GM13976 (cell line): ENCODE data around the gene TUB.

Experiments
- DNase-seq: peaks from one replicate; pipeline ENCODE4 v3.0.0; 2012; ENCODE audit warnings: low spot score
- in situ Hi-C: fragments of 300-500 bp; cut with MboI; formaldehyde crosslinking; loops from one replicate; pipeline ENCODE4 v1.12.0; 2022; ENCODE audit warnings: low sequenced_read_pairs, mixed read lengths, inconsistent platforms; ENCODE audit not compliant: unreplicated experiment
- TF ChIP-seq, protein P1 (sequence below): IDR thresholded peaks from 2 replicates; pipeline ENCODE4 v1.5.1; 2012; ENCODE audit warnings: borderline replicate concordance, mild to moderate bottlenecking; ENCODE audit not compliant: insufficient read depth; ENCODE audit errors: extremely low read depth, missing control alignments, control extremely low read depth

Gene TUB

DNA sequence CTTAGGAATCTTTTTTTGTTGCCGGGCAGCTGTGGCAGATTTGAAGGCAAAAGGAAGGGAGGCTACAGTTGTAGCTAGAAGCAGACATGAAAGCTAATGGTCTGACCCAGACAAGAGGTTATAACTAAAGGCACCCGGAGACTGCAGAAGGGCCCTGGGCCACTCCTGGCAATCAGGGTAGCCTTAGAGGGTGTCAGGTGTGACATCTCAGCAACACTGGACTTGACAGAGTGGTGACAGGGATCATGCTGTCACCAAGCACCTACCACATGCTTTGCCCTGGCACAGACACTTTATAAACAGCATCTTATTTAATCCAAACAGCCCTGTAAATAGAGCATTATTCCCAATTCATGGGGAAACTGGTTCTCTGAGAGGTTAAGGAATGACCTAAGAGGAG is 25.7 kb downstream of the TUB start:
- in situ Hi-C loops: no loop called here
- TF ChIP-seq, protein P1, sequence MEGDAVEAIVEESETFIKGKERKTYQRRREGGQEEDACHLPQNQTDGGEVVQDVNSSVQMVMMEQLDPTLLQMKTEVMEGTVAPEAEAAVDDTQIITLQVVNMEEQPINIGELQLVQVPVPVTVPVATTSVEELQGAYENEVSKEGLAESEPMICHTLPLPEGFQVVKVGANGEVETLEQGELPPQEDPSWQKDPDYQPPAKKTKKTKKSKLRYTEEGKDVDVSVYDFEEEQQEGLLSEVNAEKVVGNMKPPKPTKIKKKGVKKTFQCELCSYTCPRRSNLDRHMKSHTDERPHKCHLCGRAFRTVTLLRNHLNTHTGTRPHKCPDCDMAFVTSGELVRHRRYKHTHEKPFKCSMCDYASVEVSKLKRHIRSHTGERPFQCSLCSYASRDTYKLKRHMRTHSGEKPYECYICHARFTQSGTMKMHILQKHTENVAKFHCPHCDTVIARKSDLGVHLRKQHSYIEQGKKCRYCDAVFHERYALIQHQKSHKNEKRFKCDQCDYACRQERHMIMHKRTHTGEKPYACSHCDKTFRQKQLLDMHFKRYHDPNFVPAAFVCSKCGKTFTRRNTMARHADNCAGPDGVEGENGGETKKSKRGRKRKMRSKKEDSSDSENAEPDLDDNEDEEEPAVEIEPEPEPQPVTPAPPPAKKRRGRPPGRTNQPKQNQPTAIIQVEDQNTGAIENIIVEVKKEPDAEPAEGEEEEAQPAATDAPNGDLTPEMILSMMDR: no peak
- DNase-seq: no peak

DNA sequence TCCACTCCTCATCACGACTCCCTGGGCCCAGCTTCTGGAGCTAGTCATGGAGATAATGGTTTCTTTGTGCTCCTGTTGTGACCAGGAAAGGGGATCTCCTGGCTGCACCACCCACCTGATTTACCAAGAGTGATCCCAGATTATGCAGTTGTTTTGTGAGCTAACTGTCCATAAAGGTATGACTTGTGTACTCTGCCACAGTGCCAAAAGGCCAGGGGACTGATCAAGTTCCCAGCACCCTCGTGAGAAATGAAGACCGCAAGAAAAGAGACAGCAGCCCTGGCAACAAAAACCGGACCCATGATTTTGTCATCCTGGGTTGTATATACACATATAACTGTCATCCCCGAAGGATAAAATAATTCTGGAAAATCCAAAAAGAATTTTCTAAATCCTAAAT is 26.6 kb downstream of the TUB start:
- in situ Hi-C loops: no loop called here
- no peak for DNase-seq
- TF ChIP-seq, protein P1: no peak

DNA sequence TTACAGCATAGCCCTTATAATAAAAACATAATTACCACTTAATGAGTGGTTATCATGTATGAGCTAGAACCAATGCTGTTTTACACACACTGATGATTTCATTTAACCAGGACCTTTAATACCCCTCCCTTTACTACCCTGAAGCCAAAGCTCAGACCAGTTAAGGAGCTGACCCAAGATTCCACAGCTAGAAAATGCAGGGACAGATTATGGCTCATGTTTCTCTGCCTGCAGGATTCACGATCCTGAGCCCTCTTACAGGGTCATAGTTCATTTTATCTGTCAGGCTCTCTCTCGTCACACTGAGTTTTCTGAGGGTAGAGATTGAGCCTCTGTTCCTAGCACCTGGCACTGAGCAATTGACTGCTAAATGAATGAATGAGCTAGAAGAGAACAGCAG is 27.4 kb downstream of the TUB start:
- no peak for DNase-seq
- in situ Hi-C loops: no loop called here
- TF ChIP-seq, protein P1: no peak

DNA sequence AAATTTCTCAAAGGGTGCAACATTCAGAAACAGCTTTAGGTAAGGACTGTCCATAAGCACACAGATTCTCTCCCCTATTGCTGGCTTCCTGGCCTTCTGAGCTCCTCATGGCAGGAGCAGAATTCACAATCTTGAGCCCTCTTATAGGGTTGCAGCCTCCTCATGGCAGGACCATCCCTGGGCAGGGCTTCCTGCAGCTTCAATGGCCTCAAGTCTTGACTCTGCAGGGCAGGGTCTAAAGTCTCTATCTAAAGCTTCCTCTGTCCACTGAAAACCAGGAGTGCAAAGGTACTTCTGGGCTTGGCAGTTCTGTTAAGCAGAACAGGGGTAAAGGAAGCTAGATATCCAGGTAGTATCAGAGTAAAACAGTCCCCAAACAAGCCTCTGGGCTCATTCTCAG is 28.7 kb downstream of the TUB start:
- TF ChIP-seq, protein P1: no peak
- in situ Hi-C loops: no loop called here
- no peak for DNase-seq

DNA sequence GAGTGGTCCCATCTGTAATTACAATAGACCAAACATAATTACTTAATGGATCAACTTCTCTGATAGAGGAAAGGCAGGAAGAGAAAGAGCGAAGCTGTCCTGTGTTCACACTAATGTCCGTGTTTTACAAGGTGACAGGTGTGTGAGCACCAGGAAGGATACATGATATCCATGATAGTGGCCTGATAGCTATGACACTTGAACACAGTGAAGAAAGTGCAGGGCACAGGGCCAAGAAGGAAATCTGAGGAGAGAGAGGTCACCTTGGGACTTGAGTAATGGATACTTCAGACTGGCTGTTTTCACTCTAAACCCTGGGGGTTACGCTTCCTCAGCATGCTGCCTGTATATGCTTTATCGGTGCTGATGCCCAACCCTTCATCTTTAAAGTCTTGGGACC is 29.4 kb downstream of the TUB start:
- in situ Hi-C loops: no loop called here
- DNase-seq: no peak
- TF ChIP-seq, protein P1: no peak

DNA sequence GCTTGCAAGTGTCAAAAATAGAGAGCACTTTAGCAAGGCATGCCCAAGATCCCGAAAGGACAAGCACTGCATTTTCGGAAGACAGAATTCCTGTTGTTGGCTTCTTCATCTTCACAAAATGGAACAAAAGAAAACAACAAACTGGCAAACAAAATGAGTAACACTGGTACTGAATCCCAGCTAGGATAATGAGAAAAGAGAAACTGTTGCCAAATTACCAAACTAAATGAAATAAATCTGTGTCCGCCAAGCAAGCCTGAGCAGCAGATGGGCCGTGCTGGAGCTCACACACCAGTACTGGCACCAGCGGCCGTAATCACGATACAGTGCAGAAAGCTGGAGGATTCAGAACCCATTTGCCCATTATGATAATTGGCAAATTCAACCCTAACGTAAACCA is 30.6 kb downstream of the TUB start:
- DNase-seq: no peak
- in situ Hi-C loops: no loop called here
- TF ChIP-seq, protein P1: no peak
